HG03520 (cell line): ENCODE measurements around the gene RACGAP1.
A peak's percentile ranks its signal among the peaks of the same experiment; 100 is the strongest.

Source experiments
- ATAC-seq: cut with Tn5 transposase; IDR thresholded peaks from one replicate; pipeline ENCODE4 v1.9.1; 2021; ENCODE audit warnings: mild to moderate bottlenecking, moderate library complexity; ENCODE audit not compliant: unreplicated experiment

The RACGAP1 gene

GRCh38 chr12:50025187-50026059 lies at the start of gene RACGAP1:
RACGAP1 (minus strand) TSS chr12:50025494; CDS start chr12:50016715, 8,779 bp downstream.
- peak; percentile 93 for ATAC-seq

- no peak for ATAC-seq
Measured at GRCh38 chr12:50073712-50074111, 48.4 kb upstream of the RACGAP1 start.

- no peak for ATAC-seq
Measured at GRCh38 chr12:50073206-50073605, 47.9 kb upstream of the RACGAP1 start.

- no peak for ATAC-seq
Measured at GRCh38 chr12:50072198-50072907, 47.1 kb upstream of the RACGAP1 start.

GRCh38 chr12:50070314-50071060 lies 45.2 kb upstream of the RACGAP1 start:
- ATAC-seq = no peak

DNA sequence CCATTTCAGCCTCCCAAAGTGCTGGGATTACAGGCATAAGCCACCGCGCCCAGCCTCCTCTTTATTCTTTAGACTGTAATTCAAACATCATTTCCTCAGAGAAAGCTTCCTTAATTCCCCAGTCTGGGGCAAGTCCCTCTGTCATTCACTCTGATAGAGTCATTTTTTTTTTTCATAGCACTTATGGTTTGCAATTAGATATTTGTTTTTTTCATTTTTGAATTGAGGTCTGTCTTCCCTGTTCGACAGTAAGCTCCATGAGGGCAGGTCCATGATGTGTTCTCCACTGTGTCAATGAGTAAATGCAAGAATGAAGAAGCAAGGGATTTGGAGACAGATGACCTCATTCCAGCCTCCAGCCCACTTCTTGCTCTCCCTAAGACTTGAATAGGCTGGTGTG lies 44.2 kb upstream of the RACGAP1 start:
- ATAC-seq = no peak

DNA sequence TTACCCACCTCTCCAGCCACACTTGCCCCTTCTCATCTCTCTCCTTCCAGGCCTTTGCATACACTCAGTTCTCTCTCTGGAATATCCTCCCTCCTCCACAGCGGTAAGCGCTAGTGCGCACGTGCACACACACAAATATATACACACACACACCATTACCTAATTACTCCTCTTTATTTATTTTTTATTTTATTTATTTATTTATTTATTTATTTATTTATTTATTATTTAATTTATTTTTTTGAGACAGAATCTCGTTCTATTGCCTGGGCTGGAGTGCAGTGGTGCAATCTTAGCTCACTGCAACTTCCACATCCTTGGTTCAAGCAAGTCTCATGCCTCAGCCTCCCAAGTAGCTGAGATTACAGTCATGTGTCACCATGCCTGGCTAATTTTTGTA lies 43.8 kb upstream of the RACGAP1 start:
- ATAC-seq = no peak

GRCh38 chr12:50066402-50066801 lies 41.1 kb upstream of the RACGAP1 start:
- ATAC-seq = no peak

- no peak for ATAC-seq
Measured at GRCh38 chr12:50065726-50066310, 40.5 kb upstream of the RACGAP1 start.

GRCh38 chr12:50062728-50063460 lies 37.6 kb upstream of the RACGAP1 start:
- no peak for ATAC-seq

- ATAC-seq = no peak
Measured at GRCh38 chr12:50061946-50062686, 36.8 kb upstream of the RACGAP1 start.

DNA sequence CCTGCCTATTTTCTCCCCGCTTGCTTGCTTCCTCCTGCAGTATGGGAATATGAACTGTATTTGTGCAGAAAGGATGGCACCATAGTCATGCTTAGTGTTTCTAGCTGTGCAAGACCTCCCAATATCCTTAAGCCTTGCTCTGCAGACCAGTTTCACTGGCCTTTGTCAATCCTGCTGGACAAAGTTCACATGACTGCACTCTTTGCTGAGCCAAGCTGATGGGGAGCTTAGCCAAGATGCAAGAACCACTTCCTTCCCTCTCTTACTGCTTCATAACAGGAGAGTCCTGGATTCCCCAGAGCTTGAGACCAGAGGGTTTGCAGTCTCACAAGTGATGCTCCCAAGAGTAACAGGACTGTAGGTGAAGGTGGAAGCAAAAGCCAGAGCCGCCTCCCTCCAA lies 35.9 kb upstream of the RACGAP1 start:
- ATAC-seq = no peak

GRCh38 chr12:50060120-50060468 lies 34.8 kb upstream of the RACGAP1 start:
- no peak for ATAC-seq

- ATAC-seq = no peak
Measured at GRCh38 chr12:50059440-50060119, 34.3 kb upstream of the RACGAP1 start.

- no peak for ATAC-seq
Measured at GRCh38 chr12:50058743-50059312, 33.5 kb upstream of the RACGAP1 start.

DNA sequence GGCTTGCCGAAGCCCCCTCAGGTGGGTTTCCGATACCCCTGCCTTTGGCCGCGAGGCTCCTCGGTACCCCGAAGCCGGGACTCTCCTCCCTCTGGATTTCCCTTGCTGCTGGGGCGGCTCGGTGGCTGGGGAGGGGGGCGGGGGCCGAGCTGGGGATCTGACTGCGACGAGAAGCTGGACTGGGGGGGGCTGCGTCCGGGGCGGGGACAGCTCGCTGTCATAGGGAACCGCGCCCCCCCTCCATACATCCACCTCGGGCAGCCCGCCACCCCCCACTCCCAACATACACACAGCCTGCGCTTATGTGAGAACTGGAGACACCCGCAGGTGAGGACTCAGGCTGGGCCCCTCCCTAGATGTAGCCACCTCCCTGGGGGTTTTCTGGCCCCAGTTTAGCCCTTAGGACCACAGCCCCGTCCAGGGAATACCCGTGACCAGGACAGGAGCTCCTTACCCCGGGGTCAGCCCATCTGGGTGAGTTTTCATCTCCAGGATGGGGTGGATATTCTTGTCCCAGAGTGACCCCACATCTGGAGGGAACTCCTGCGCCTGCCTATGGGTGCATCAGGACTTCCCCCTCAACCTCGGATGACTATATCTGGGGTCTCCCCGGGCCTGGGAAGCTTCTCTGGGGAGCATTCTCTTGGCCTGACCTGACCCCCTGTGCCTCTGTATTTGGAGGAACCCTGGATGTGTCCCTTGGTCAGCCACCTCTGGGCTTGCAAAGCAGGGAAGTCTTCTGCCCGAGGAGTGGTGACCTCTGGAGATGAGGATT lies 32.8 kb upstream of the RACGAP1 start:
- ATAC-seq = no peak

- ATAC-seq = no peak
Measured at GRCh38 chr12:50057000-50057841, 31.9 kb upstream of the RACGAP1 start, which contains the start of gene ASIC1. ASIC1 (plus strand) TSS chr12:50057596; CDS start chr12:50058767, 1,171 bp downstream.
